Naive thymus-derived CD4-positive, alpha-beta T cell (primary cell): ENCODE data around the gene RALBP1. TPM values are rescaled to one million over a fixed set of nuclear protein-coding genes. Genes with fewer than 3 reads are reported as not detected.
"Not testable (repeated sequence)": the region's sequence is repeated elsewhere in the genome, so short reads cannot be mapped to it uniquely, and the experiment has no call there.

ENCODE experiments used
- ATAC-seq: fragments of 150-1000 bp; cut with Tn5 transposase; 2 replicates; pipeline ENCODE4 v1.10.0; 2021; ENCODE audit warnings: mild to moderate bottlenecking, moderate library complexity
- CTCF ChIA-PET: fragments of 350-600 bp; sonication (Branson Sonifier 250); formaldehyde crosslinking; loops from one replicate; lab custom pipeline; 2021; ENCODE audit warnings: antibody characterized with exemption; lab: Charles Lee
- POLR2A ChIA-PET: fragments of 350-600 bp; sonication (Branson Sonifier 250); formaldehyde crosslinking; loops from one replicate; lab custom pipeline; 2021; ENCODE audit warnings: antibody characterized with exemption, inconsistent platforms; lab: Charles Lee
- DNase-seq, 9 donors: peaks; one replicate each; pipeline versions ENCODE4 v3.0.0 to v3.0.0-alpha.2; 2020 to 2022; ENCODE audit warnings: mixed read lengths in 1 of 9
- H3K27ac ChIP-seq: one replicate; pipeline ENCODE4 v1.7.0; 2013; ENCODE audit warnings: mild to moderate bottlenecking, low read depth, low read length, moderate library complexity
- H3K27me3 ChIP-seq, 2 donors: one replicate each; pipeline ENCODE4 v1.7.0; 2013; ENCODE audit warnings: low read length in 2 of 2, mild to moderate bottlenecking in 2 of 2, moderate library complexity in 2 of 2; ENCODE audit not compliant: control insufficient read depth in 2 of 2, insufficient read depth in 2 of 2
- H3K36me3 ChIP-seq, 3 experiments: 1 replicate in 2 of 3; 2 replicates in 1 of 3; pipeline ENCODE4 v1.7.0; 2013; ENCODE audit warnings: low read length in 3 of 3, mild to moderate bottlenecking in 3 of 3, moderate library complexity in 1 of 3; ENCODE audit not compliant: insufficient read depth in 3 of 3, control insufficient read depth in 2 of 3
- H3K4me1 ChIP-seq, 2 donors: one replicate each; pipeline ENCODE4 v1.7.0; 2013; ENCODE audit warnings: low read length in 2 of 2, mild to moderate bottlenecking in 2 of 2, moderate library complexity in 1 of 2; ENCODE audit not compliant: control insufficient read depth in 2 of 2, insufficient read depth in 2 of 2
- H3K4me3 ChIP-seq: 2 replicates; pipeline ENCODE4 v1.7.0; 2013; ENCODE audit warnings: mild to moderate bottlenecking, low read length
- H3K9me3 ChIP-seq, 3 experiments: 1 replicate in 2 of 3; 2 replicates in 1 of 3; pipeline ENCODE4 v1.7.0; 2013; ENCODE audit warnings: low read length in 3 of 3; ENCODE audit not compliant: control insufficient read depth in 2 of 3
- H3K27ac Mint-ChIP-seq, 9 donors: one replicate each; pipeline ENCODE4 v1.8.0; 2020 to 2022; ENCODE audit warnings: mixed read lengths in 9 of 9, mild to moderate bottlenecking in 8 of 9, moderate library complexity in 5 of 9, inconsistent platforms in 2 of 9
- H3K27me3 Mint-ChIP-seq, 5 donors: one replicate each; pipeline ENCODE4 v1.8.0; 2021 to 2022; ENCODE audit warnings: mixed read lengths in 5 of 5, mild to moderate bottlenecking in 1 of 5
- H3K36me3 Mint-ChIP-seq, 5 donors: one replicate each; pipeline ENCODE4 v1.8.0; 2020 to 2022; ENCODE audit warnings: mixed read lengths in 5 of 5, mild to moderate bottlenecking in 3 of 5, inconsistent platforms in 1 of 5
- H3K4me1 Mint-ChIP-seq, 7 donors: one replicate each; pipeline ENCODE4 v1.8.0; 2020 to 2022; ENCODE audit warnings: mixed read lengths in 7 of 7, mild to moderate bottlenecking in 3 of 7, inconsistent platforms in 1 of 7
- H3K4me3 Mint-ChIP-seq, 10 donors: one replicate each; pipeline ENCODE4 v1.8.0; 2020 to 2022; ENCODE audit warnings: mild to moderate bottlenecking in 10 of 10, mixed read lengths in 10 of 10, moderate library complexity in 6 of 10, inconsistent platforms in 2 of 10
- H3K9me3 Mint-ChIP-seq, 11 donors: one replicate each; pipeline ENCODE4 v1.8.0; 2020 to 2022; ENCODE audit warnings: mixed read lengths in 11 of 11, mild to moderate bottlenecking in 4 of 11, inconsistent platforms in 1 of 11, moderate library complexity in 1 of 11
- intact Hi-C, 2 donors: fragments of 100-400 bp; cut with micrococcal nuclease; formaldehyde crosslinking; loops; one replicate each; pipeline ENCODE4 v1.15.1; 2023
- polyA plus RNA-seq, 2 donors: library from polyadenylated mRNA; unstranded; fragments of 300-500 nt; fragmentation: Illumina TruSeq; gene quantifications; one replicate each; pipeline ENCODE4 v1.2.3, GENCODE V29; 2021
- total RNA-seq, 6 experiments: library from RNA in 5 of 6; stranded (reverse) in 5 of 6; gene quantifications; 1 replicate in 5 of 6; 2 replicates in 1 of 6; pipeline ENCODE4 v1.2.3 and lab custom pipeline; 2021 to 2026

The RALBP1 gene
- total and polyA plus RNA-seq, 7 experiments from 2014 or later, result 20.3 to 47.8 (median 40.0) TPM

- Mint-ChIP-seq H3K36me3 (peaks cover 2 to 14% (median 7%) of the 10 kb centered on the region in 5 donors), H3K9me3 (peaks cover 0 to 39% (median 17%) of the 10 kb centered on the region in 11 donors), H3K27me3 (peaks cover 5 to 16% (median 14%) of the 10 kb centered on the region in 5 donors), H3K4me1 (peaks cover 0 to 7% (median 6%) of the 10 kb centered on the region in 7 donors), H3K4me3 (no peak overlapping the region), H3K27ac (no peak overlapping the region)
- H3K36me3 ChIP-seq, result no peaks in the 10 kb centered on the region
- DNase-seq (no peak), ATAC-seq (no peak)
- peaks cover 0 to 6% of the 10 kb centered on the region in 2 donors for H3K4me1 ChIP-seq
- intact Hi-C loops, result no loop called here
- no peaks in the 10 kb centered on the region for H3K27me3 ChIP-seq
- H3K27ac ChIP-seq, result no peak overlapping the region
- H3K9me3 ChIP-seq, result peaks cover 0 to 5% (median 0%) of the 10 kb centered on the region in 3 experiments
- ChIA-PET CTCF (interaction anchor here (0.9 kb wide), 1 partner anchor 110 kb away, joined by 3 read pairs; no protein-coding TSS in a partner anchor), POLR2A (no interaction called here)
- H3K4me3 ChIP-seq, result no peak overlapping the region
Measured at GRCh38 chr18:9449600-9450414, 25.5 kb upstream of the RALBP1 start.

- intact Hi-C loops, ATAC-seq, DNase-seq, H3K4me3 ChIP-seq, H3K27ac ChIP-seq, H3K36me3 ChIP-seq, H3K4me3 Mint-ChIP-seq, H3K27ac Mint-ChIP-seq, POLR2A ChIA-PET, H3K27me3 ChIP-seq, H3K4me1 Mint-ChIP-seq, H3K4me1 ChIP-seq: not testable (repeated sequence)
- H3K36me3 Mint-ChIP-seq, result peaks cover 2 to 16% (median 11%) of the 10 kb centered on the region in 5 donors
- CTCF ChIA-PET, result interaction anchor here (0.9 kb wide), 1 partner anchor 111 kb away, joined by 3 read pairs; no protein-coding TSS in a partner anchor
- peaks cover 2 to 13% (median 6%) of the 10 kb centered on the region in 5 donors for H3K27me3 Mint-ChIP-seq
- H3K9me3 ChIP-seq, result peaks cover 0 to 11% (median 0%) of the 10 kb centered on the region in 3 experiments
- peaks cover 0 to 43% (median 22%) of the 10 kb centered on the region in 11 donors for H3K9me3 Mint-ChIP-seq
Measured at GRCh38 chr18:9450920-9451319, 24.4 kb upstream of the RALBP1 start.

- POLR2A ChIA-PET, result no interaction called here
- peaks cover 0 to 16% (median 0%) of the 10 kb centered on the region in 3 experiments for H3K9me3 ChIP-seq
- no peak overlapping the region for H3K4me3 ChIP-seq
- H3K36me3 ChIP-seq, result no peaks in the 10 kb centered on the region
- intact Hi-C loops, result no loop called here
- H3K36me3 Mint-ChIP-seq, result peaks cover 4 to 19% (median 13%) of the 10 kb centered on the region in 5 donors
- H3K27me3 ChIP-seq, result no peaks in the 10 kb centered on the region
- no peak overlapping the region for H3K27ac Mint-ChIP-seq
- no peak for DNase-seq
- CTCF ChIA-PET, result no interaction called here
- no peak overlapping the region for H3K27ac ChIP-seq
- peaks cover 0 to 10% (median 5%) of the 10 kb centered on the region in 5 donors for H3K27me3 Mint-ChIP-seq
- H3K4me3 Mint-ChIP-seq, result no peak overlapping the region
- no peak for ATAC-seq
- peaks cover 0 to 38% (median 21%) of the 10 kb centered on the region in 11 donors for H3K9me3 Mint-ChIP-seq
- peaks cover 0 to 7% (median 6%) of the 10 kb centered on the region in 7 donors for H3K4me1 Mint-ChIP-seq
- peaks cover 0 to 6% of the 10 kb centered on the region in 2 donors for H3K4me1 ChIP-seq
Measured at GRCh38 chr18:9453283-9453682, 22.0 kb upstream of the RALBP1 start.

GRCh38 chr18:9454061-9454703, 21.1 kb upstream of the RALBP1 start:
- H3K27me3 ChIP-seq, result no peaks in the 10 kb centered on the region
- ATAC-seq (no peak), DNase-seq (peak in 1 of 9 donors; percentile 2)
- H3K4me1 ChIP-seq, result peaks cover 0 to 6% of the 10 kb centered on the region in 2 donors
- ChIA-PET POLR2A (no interaction called here), CTCF (no interaction called here)
- peaks cover 0 to 7% (median 6%) of the 10 kb centered on the region in 7 donors for H3K4me1 Mint-ChIP-seq
- peak overlapping the region in 2 of 10 donors; percentile 29 to 69 for H3K4me3 Mint-ChIP-seq
- intact Hi-C loops, result no loop called here
- peak overlapping the region in 1 of 9 donors; percentile 55 for H3K27ac Mint-ChIP-seq
- H3K9me3 ChIP-seq, result peaks cover 0 to 16% (median 0%) of the 10 kb centered on the region in 3 experiments
- H3K27me3 Mint-ChIP-seq, result peaks cover 0 to 10% (median 5%) of the 10 kb centered on the region in 5 donors
- peaks cover 0 to 33% (median 19%) of the 10 kb centered on the region in 11 donors for H3K9me3 Mint-ChIP-seq
- no peak overlapping the region for H3K4me3 ChIP-seq
- H3K36me3 Mint-ChIP-seq, result peaks cover 4 to 19% (median 13%) of the 10 kb centered on the region in 5 donors
- H3K27ac ChIP-seq, result no peak overlapping the region
- H3K36me3 ChIP-seq, result no peaks in the 10 kb centered on the region

- Histone ChIP-seq H3K9me3 (peaks cover 0 to 16% (median 0%) of the 10 kb centered on the region in 3 experiments), H3K27ac (no peak overlapping the region), H3K4me3 (no peak overlapping the region), H3K27me3 (no peaks in the 10 kb centered on the region), H3K4me1 (peaks cover 0 to 6% of the 10 kb centered on the region in 2 donors), H3K36me3 (no peaks in the 10 kb centered on the region)
- peaks cover 4 to 19% (median 13%) of the 10 kb centered on the region in 5 donors for H3K36me3 Mint-ChIP-seq
- no peak overlapping the region for H3K27ac Mint-ChIP-seq
- no peak for DNase-seq
- ATAC-seq, result no peak
- ChIA-PET POLR2A (no interaction called here), CTCF (no interaction called here)
- H3K9me3 Mint-ChIP-seq, result peaks cover 0 to 33% (median 19%) of the 10 kb centered on the region in 11 donors
- H3K27me3 Mint-ChIP-seq, result peaks cover 0 to 10% (median 2%) of the 10 kb centered on the region in 5 donors
- H3K4me1 Mint-ChIP-seq, result peaks cover 0 to 7% (median 6%) of the 10 kb centered on the region in 7 donors
- no peak overlapping the region for H3K4me3 Mint-ChIP-seq
- intact Hi-C loops, result no loop called here
Measured at GRCh38 chr18:9455718-9456511, 19.4 kb upstream of the RALBP1 start.

GRCh38 chr18:9466127-9466526, 9.2 kb upstream of the RALBP1 start:
- ATAC-seq (no peak), DNase-seq (no peak)
- H3K36me3 Mint-ChIP-seq, result peaks cover 6 to 11% (median 6%) of the 10 kb centered on the region in 5 donors
- no peak overlapping the region for H3K4me3 ChIP-seq
- no peaks in the 10 kb centered on the region for H3K36me3 ChIP-seq
- no peak overlapping the region for H3K27ac Mint-ChIP-seq
- H3K27ac ChIP-seq, result no peak overlapping the region
- H3K9me3 Mint-ChIP-seq, result peaks cover 7 to 41% (median 18%) of the 10 kb centered on the region in 11 donors
- no peaks in the 10 kb centered on the region for H3K9me3 ChIP-seq
- no peaks in the 10 kb centered on the region for H3K4me1 ChIP-seq
- H3K4me1 Mint-ChIP-seq, result peaks cover 0 to 3% (median 0%) of the 10 kb centered on the region in 7 donors
- CTCF ChIA-PET, result no interaction called here
- H3K27me3 ChIP-seq, result no peaks in the 10 kb centered on the region
- POLR2A ChIA-PET, result interaction anchor here (0.8 kb wide), 1 partner anchor 9 kb away, joined by 4 read pairs; no protein-coding TSS in a partner anchor
- intact Hi-C loops, result no loop called here
- H3K4me3 Mint-ChIP-seq, result no peak overlapping the region
- H3K27me3 Mint-ChIP-seq, result peaks cover 1 to 17% (median 5%) of the 10 kb centered on the region in 5 donors
